Caco-2 (cell line): ENCODE data around the gene RAP1GAP2. TPM values are rescaled to one million over a fixed set of nuclear protein-coding genes. Genes with fewer than 3 reads are reported as not detected.
A peak's percentile ranks its signal among the peaks of the same experiment; 100 is the strongest.

ENCODE experiments used
- BruUV-seq: library from RNA; stranded (reverse); fragments of 400-500 nt; replicated peaks from 2 replicates; lab custom pipeline; 2021; lab: Mats Ljungman, UMichigan
- CTCF ChIA-PET: fragments of 300-600 bp; sonication (Branson Sonifier 250); formaldehyde crosslinking; loops from one replicate; lab custom pipeline; 2022; ENCODE audit warnings: antibody characterized with exemption; lab: Charles Lee
- POLR2A ChIA-PET: fragments of 300-600 bp; sonication (Branson Sonifier 250); formaldehyde crosslinking; loops from one replicate; lab custom pipeline; 2022; ENCODE audit warnings: antibody characterized with exemption; lab: Charles Lee
- DNase-seq, 2 experiments: peaks; one replicate each; pipeline versions ENCODE4 v3.0.0 to v3.0.0-alpha.2; 2020 to 2022
- H3K27me3 ChIP-seq: replicated peaks from 2 replicates; pipeline ENCODE4 v1.6.0; 2011; ENCODE audit warnings: low read length; ENCODE audit not compliant: control insufficient read depth, insufficient read depth
- H3K36me3 ChIP-seq: 2 replicates; pipeline ENCODE4 v1.5.1; 2011; ENCODE audit warnings: low read length; ENCODE audit not compliant: control insufficient read depth, insufficient read depth
- H3K4me1 ChIP-seq: fragments of 250-450 bp; sonication (Bioruptor Pico); 2 replicates; pipeline ENCODE4 v1.5.1; 2020; ENCODE audit warnings: mild to moderate bottlenecking
- H3K4me3 ChIP-seq: 2 replicates; pipeline ENCODE4 v1.5.1; 2011; ENCODE audit warnings: low read depth, mild to moderate bottlenecking, control low read depth, low read length
- H3K9me3 ChIP-seq: fragments of 250-450 bp; sonication (Bioruptor Pico); 2 replicates; pipeline ENCODE4 v1.5.1; 2020; ENCODE audit warnings: mild to moderate bottlenecking, moderate library complexity
- H3K27ac Mint-ChIP-seq: one replicate; pipeline ENCODE4 v1.8.0; 2022; ENCODE audit warnings: mixed read lengths; ENCODE audit not compliant: unreplicated experiment
- H3K27me3 Mint-ChIP-seq: one replicate; pipeline ENCODE4 v1.8.0; 2022; ENCODE audit warnings: mixed read lengths; ENCODE audit not compliant: insufficient read depth, unreplicated experiment
- H3K36me3 Mint-ChIP-seq: one replicate; pipeline ENCODE4 v1.8.0; 2022; ENCODE audit warnings: mild to moderate bottlenecking, mixed read lengths; ENCODE audit not compliant: insufficient read depth, unreplicated experiment
- H3K4me1 Mint-ChIP-seq: one replicate; pipeline ENCODE4 v1.8.0; 2022; ENCODE audit warnings: low read depth, mixed read lengths; ENCODE audit not compliant: unreplicated experiment
- H3K4me3 Mint-ChIP-seq: one replicate; pipeline ENCODE4 v1.8.0; 2022; ENCODE audit warnings: mild to moderate bottlenecking, moderate library complexity, mixed read lengths; ENCODE audit not compliant: unreplicated experiment
- H3K9me3 Mint-ChIP-seq: one replicate; pipeline ENCODE4 v1.8.0; 2022; ENCODE audit warnings: mixed read lengths; ENCODE audit not compliant: unreplicated experiment
- CTCF ChIP-seq, 2 experiments: fragments of 200-600 bp in 1 of 2; IDR thresholded peaks; 1 replicate in 1 of 2; 2 replicates in 1 of 2; pipeline versions ENCODE4 v1.5.1 to v1.8.0; 2011 to 2022; ENCODE audit warnings: antibody characterized with exemption in 1 of 2, control low read depth in 1 of 2, inconsistent platforms in 1 of 2, low read depth in 1 of 2, low read length in 1 of 2, mild to moderate bottlenecking in 1 of 2, moderate library complexity in 1 of 2; ENCODE audit not compliant: insufficient read depth in 1 of 2, severe bottlenecking in 1 of 2, unreplicated experiment in 1 of 2
- intact Hi-C: fragments of 100-400 bp; cut with micrococcal nuclease; formaldehyde crosslinking; loops from one replicate; pipeline ENCODE4 v1.10.0; 2022; ENCODE audit not compliant: unreplicated experiment
- total RNA-seq: library from RNA; stranded (reverse); gene quantifications from 2 replicates; pipeline ENCODE4 v1.2.3, GENCODE V29; 2022

Gene RAP1GAP2
- total RNA-seq, 1 experiment from 2014 or later, result 45.3 TPM

GRCh38 chr17:3032258-3033247 lies 236.3 kb downstream of the RAP1GAP2 start:
- TF ChIP-seq CTCF (IDR thresholded peaks at IDR 0.05; ENCODE audit: insufficient read depth in 1 of 2, low read depth in 1 of 2, low read length in 1 of 2, severe bottlenecking in 1 of 2, unreplicated experiment in 1 of 2), result no peak
- CTCF ChIA-PET, result interaction anchor here (0.6 to 0.9 kb wide), 3 partner anchors 11 to 209 kb away, joined by 4 to 5 read pairs (median 4); no protein-coding TSS in a partner anchor
- no peak overlapping the region for H3K27ac Mint-ChIP-seq

GRCh38 chr17:3033248-3033640 lies 237.0 kb downstream of the RAP1GAP2 start:
- Mint-ChIP-seq H3K27ac (no peak overlapping the region), H3K4me3 (no peak overlapping the region), H3K9me3 (no peaks in the 10 kb centered on the region), H3K27me3 (no peaks in the 10 kb centered on the region), H3K36me3 (peaks cover 8% of the 10 kb centered on the region), H3K4me1 (no peaks in the 10 kb centered on the region)
- intact Hi-C loops, result no loop called here
- CTCF ChIA-PET, result interaction anchor here (0.9 kb wide), 1 partner anchor 10 kb away, joined by 4 read pairs; no protein-coding TSS in a partner anchor
- POLR2A ChIA-PET, result no interaction called here
- H3K9me3 ChIP-seq, result no peaks in the 10 kb centered on the region
- BruUV-seq, result no TSS peak
- no peaks in the 10 kb centered on the region; the same call in 1 of the 2 replicates for H3K36me3 ChIP-seq
- no peak for TF ChIP-seq CTCF (IDR thresholded peaks at IDR 0.05; ENCODE audit: insufficient read depth in 1 of 2, low read depth in 1 of 2, low read length in 1 of 2, severe bottlenecking in 1 of 2, unreplicated experiment in 1 of 2)
- no peaks in the 10 kb centered on the region for H3K27me3 ChIP-seq
- no peak overlapping the region for H3K4me3 ChIP-seq
- DNase-seq, result no peak
- H3K4me1 ChIP-seq, result no peaks in the 10 kb centered on the region

More at GRCh38 chr17:3032258-3033247, 236.3 kb downstream of the RAP1GAP2 start:
- no peaks in the 10 kb centered on the region for H3K27me3 ChIP-seq
- no peak overlapping the region for H3K4me3 ChIP-seq
- POLR2A ChIA-PET, result no interaction called here
- peak in 1 of 2 experiments; percentile 35 for DNase-seq
- Mint-ChIP-seq H3K36me3 (peaks cover 14% of the 10 kb centered on the region), H3K27me3 (no peaks in the 10 kb centered on the region), H3K9me3 (no peaks in the 10 kb centered on the region), H3K4me1 (no peaks in the 10 kb centered on the region), H3K4me3 (no peak overlapping the region)
- intact Hi-C loops, result no loop called here
- no peaks in the 10 kb centered on the region for H3K4me1 ChIP-seq
- no peaks in the 10 kb centered on the region for H3K9me3 ChIP-seq
- peaks cover 3% of the 10 kb centered on the region for H3K36me3 ChIP-seq
- no TSS peak for BruUV-seq

- CTCF ChIA-PET, result no interaction called here
Observed at GRCh38 chr17:3033741-3034577, 237.7 kb downstream of the RAP1GAP2 start.

More at GRCh38 chr17:3033741-3034577, 237.7 kb downstream of the RAP1GAP2 start:
- Histone ChIP-seq H3K4me3 (no peak overlapping the region), H3K27me3 (no peaks in the 10 kb centered on the region), H3K9me3 (no peaks in the 10 kb centered on the region), H3K36me3 (no peaks in the 10 kb centered on the region; the same call in 1 of the 2 replicates), H3K4me1 (no peaks in the 10 kb centered on the region)
- intact Hi-C loops, result no loop called here
- Mint-ChIP-seq H3K27ac (no peak overlapping the region), H3K27me3 (no peaks in the 10 kb centered on the region), H3K4me3 (no peak overlapping the region), H3K4me1 (no peaks in the 10 kb centered on the region), H3K9me3 (no peaks in the 10 kb centered on the region), H3K36me3 (peaks cover 7% of the 10 kb centered on the region)
- no peak for DNase-seq
- no TSS peak for BruUV-seq
- no peak for TF ChIP-seq CTCF (IDR thresholded peaks at IDR 0.05; ENCODE audit: insufficient read depth in 1 of 2, low read depth in 1 of 2, low read length in 1 of 2, severe bottlenecking in 1 of 2, unreplicated experiment in 1 of 2)
- POLR2A ChIA-PET, result no interaction called here
